K562 (cell line): ENCODE measurements around the gene ABCB9. TPM values are rescaled to one million over a fixed set of nuclear protein-coding genes. Genes with fewer than 3 reads are reported as not detected.

Experiments used
- E2F6 ChIP-seq, 2 experiments: IDR thresholded peaks; 2 replicates each; pipeline ENCODE4 v1.6.1; 2011; ENCODE audit warnings: borderline replicate concordance in 1 of 2, control low read depth in 1 of 2, low read depth in 1 of 2, low read length in 1 of 2, mild to moderate bottlenecking in 1 of 2, mixed read lengths in 1 of 2, moderate library complexity in 1 of 2; ENCODE audit not compliant: insufficient read depth in 1 of 2, insufficient read length in 1 of 2, poor library complexity in 1 of 2, severe bottlenecking in 1 of 2; ENCODE audit errors: extremely low read depth in 1 of 2
- ETS2 ChIP-seq: IDR thresholded peaks from 2 replicates; pipeline ENCODE4 v1.6.1; 2016; ENCODE audit warnings: borderline replicate concordance, missing genetic modification characterization, mild to moderate bottlenecking, moderate library complexity, missing compliant biosample characterization; ENCODE audit not compliant: poor library complexity, severe bottlenecking
- FOXA3 ChIP-seq, 2 experiments: fragments of 450-650 bp in 1 of 2; sonication (generic) in 1 of 2; formaldehyde crosslinking; IDR thresholded peaks in 1 of 2; conservative IDR thresholded peaks in 1 of 2; 2 replicates each; pipeline versions ENCODE4 v1.4.0 to v1.8.0; 2020 to 2022; ENCODE audit warnings: mild to moderate bottlenecking in 2 of 2, missing genetic modification reagents in 1 of 2
- FOXJ2 ChIP-seq: fragments of 200-800 bp; sonication (Bioruptor generic); IDR thresholded peaks from 2 replicates; pipeline ENCODE4 v1.6.1; 2016; ENCODE audit warnings: missing genetic modification characterization, missing compliant biosample characterization
- HDAC8 ChIP-seq: fragments of 450-650 bp; IDR thresholded peaks from 2 replicates; pipeline ENCODE4 v1.6.1; 2016; ENCODE audit warnings: mild to moderate bottlenecking, missing genetic modification characterization, moderate library complexity, missing compliant biosample characterization
- RBM39 ChIP-seq: fragments of 200-400 bp; formaldehyde crosslinking; optimal IDR thresholded peaks from 2 replicates; pipeline ENCODE3; 2018; ENCODE audit warnings: low read depth, low read length
- ZBTB26 ChIP-seq: fragments of 450-650 bp; formaldehyde crosslinking; IDR thresholded peaks from 2 replicates; pipeline ENCODE4 v1.4.0; 2022; ENCODE audit warnings: missing genetic modification characterization
- ZNF511 ChIP-seq: sonication (generic); formaldehyde crosslinking; IDR thresholded peaks from 2 replicates; pipeline ENCODE4 v1.8.0; 2022; ENCODE audit warnings: mild to moderate bottlenecking, missing genetic modification reagents
- polyA plus RNA-seq, 8 experiments: library from polyadenylated mRNA; depleted of rRNA in 4 of 8; stranded (reverse) in 5 of 8; unstranded in 3 of 8; fragments of >200 nt; fragmentation: Nextera tagmentation in 2 of 8; fragmentation: Illumina TruSeq in 1 of 8; extraction: Ambion mirVana in 2 of 8; extraction: Trizol in 1 of 8; gene quantifications; 2 replicates each; pipeline versions ENCODE4 v1.2.1 to v1.2.3, GENCODE V29; 2011 to 2014; ENCODE audit warnings: inconsistent platforms in 1 of 8, missing spikeins in 1 of 8
- total RNA-seq, 7 experiments: library from RNA; depleted of rRNA in 6 of 7; stranded (reverse); fragments of >200 nt in 6 of 7; fragmentation: Illumina TruSeq in 2 of 7; extraction: Trizol in 2 of 7; gene quantifications; 2 replicates each; pipeline versions ENCODE4 v1.2.1 to v1.2.3, GENCODE V29; 2011 to 2021; ENCODE audit warnings: low replicate concordance in 1 of 7

ABCB9 gene
- total and polyA plus RNA-seq, 9 of the 15 experiments (the other 6 are each of a cell fraction or from before 2014, with no cell fraction given), result 0.20 to 12.6 (median 6.2) TPM

- TF ChIP-seq RBM39 (no peak), ZBTB26 (CRISPR knock-in tag) (no peak), FOXA3 (CRISPR knock-in tag; conservative IDR thresholded peaks at IDR 0.05 in 1 of 2, IDR thresholded peaks at IDR 0.05 in 1 of 2) (no peak), FOXJ2 (tag) (no peak), ZNF511 (CRISPR knock-in tag) (no peak), ETS2 (tag) (no peak), HDAC8 (tag) (no peak), E2F6 (IDR thresholded peaks at IDR 0.05; ENCODE audit: borderline replicate concordance in 1 of 2, extremely low read depth in 1 of 2, insufficient read depth in 1 of 2, insufficient read length in 1 of 2, low read depth in 1 of 2, low read length in 1 of 2, poor library complexity in 1 of 2, severe bottlenecking in 1 of 2) (peak; percentile 73 to 84)
Observed at GRCh38 chr12:122894193-122895121, 71.8 kb downstream of the ABCB9 start (continued).
